Nephron progenitor cell (in vitro differentiated cells): ENCODE measurements around the gene LONP2.
A peak's percentile ranks its signal among the peaks of the same experiment; 100 is the strongest.

Experiments used
- DNase-seq: peaks from one replicate; pipeline ENCODE4 v3.0.0; 2021
- H3K27ac Mint-ChIP-seq: 2 replicates; pipeline ENCODE4 v1.8.0; 2021; ENCODE audit warnings: mild to moderate bottlenecking, moderate library complexity, mixed read lengths
- H3K27me3 Mint-ChIP-seq: 2 replicates; pipeline ENCODE4 v1.8.0; 2021; ENCODE audit warnings: mild to moderate bottlenecking, low read depth, mixed read lengths; ENCODE audit not compliant: poor library complexity
- H3K36me3 Mint-ChIP-seq: 2 replicates; pipeline ENCODE4 v1.8.0; 2021; ENCODE audit warnings: low read depth, mixed read lengths
- H3K4me1 Mint-ChIP-seq: 2 replicates; pipeline ENCODE4 v1.8.0; 2021; ENCODE audit warnings: mixed read lengths
- H3K4me3 Mint-ChIP-seq: 2 replicates; pipeline ENCODE4 v1.8.0; 2021; ENCODE audit warnings: mild to moderate bottlenecking, moderate library complexity, mixed read lengths
- H3K9me3 Mint-ChIP-seq: 2 replicates; pipeline ENCODE4 v1.8.0; 2021; ENCODE audit warnings: mild to moderate bottlenecking, moderate library complexity, mixed read lengths
- TF ChIP-seq, protein P1 (sequence below): fragments of 200-600 bp; sonication (generic); IDR thresholded peaks from 2 replicates; pipeline ENCODE4 v1.5.0; 2021; ENCODE audit warnings: antibody characterized with exemption

The LONP2 gene

DNA sequence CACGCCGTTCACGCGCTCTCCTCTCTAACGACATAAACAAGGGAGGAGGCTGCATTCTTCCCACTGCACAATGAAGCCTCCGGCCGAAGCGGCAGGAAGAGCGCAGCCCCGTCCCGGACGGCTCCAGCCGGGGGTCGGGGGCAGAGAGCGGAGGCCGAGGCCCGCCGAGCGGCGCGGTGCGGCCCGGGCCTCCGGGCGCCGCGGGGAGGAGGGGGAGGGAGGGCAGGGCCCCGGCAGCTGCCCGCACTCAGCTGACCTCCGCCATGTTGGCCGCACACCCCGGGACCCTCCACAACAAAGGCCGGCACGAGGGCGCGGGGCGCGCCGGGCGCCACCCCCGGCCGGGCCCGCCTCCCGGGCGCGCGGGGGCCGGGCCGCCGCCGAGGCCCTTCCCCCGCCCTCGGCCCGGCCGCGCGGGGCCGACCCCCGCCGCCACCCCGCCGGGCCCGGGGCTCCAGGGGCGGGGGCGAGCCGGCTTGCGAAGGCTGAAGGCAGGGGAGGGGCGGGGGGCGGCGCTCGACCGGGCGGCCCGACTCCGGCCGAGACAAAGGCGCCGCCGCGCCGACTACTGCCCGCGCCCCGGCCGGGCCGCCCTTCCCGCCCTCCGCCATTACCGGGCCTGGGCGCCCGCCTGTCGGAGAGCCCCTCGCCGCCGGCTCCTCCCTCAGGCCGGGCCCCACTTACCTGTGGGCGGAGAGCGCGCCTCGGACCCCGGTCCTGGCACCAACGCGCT, 140.6 kb downstream of the LONP2 start:
- H3K36me3 Mint-ChIP-seq = peaks cover 21% of the 10 kb centered on the region
- TF ChIP-seq, protein P1, sequence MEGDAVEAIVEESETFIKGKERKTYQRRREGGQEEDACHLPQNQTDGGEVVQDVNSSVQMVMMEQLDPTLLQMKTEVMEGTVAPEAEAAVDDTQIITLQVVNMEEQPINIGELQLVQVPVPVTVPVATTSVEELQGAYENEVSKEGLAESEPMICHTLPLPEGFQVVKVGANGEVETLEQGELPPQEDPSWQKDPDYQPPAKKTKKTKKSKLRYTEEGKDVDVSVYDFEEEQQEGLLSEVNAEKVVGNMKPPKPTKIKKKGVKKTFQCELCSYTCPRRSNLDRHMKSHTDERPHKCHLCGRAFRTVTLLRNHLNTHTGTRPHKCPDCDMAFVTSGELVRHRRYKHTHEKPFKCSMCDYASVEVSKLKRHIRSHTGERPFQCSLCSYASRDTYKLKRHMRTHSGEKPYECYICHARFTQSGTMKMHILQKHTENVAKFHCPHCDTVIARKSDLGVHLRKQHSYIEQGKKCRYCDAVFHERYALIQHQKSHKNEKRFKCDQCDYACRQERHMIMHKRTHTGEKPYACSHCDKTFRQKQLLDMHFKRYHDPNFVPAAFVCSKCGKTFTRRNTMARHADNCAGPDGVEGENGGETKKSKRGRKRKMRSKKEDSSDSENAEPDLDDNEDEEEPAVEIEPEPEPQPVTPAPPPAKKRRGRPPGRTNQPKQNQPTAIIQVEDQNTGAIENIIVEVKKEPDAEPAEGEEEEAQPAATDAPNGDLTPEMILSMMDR = no peak
- peak; percentile 75 for DNase-seq
- peaks cover 16% of the 10 kb centered on the region for H3K9me3 Mint-ChIP-seq
- H3K4me3 Mint-ChIP-seq = peak overlapping the region; percentile 93
- H3K4me1 Mint-ChIP-seq = peaks cover 47% of the 10 kb centered on the region
- H3K27me3 Mint-ChIP-seq = no peaks in the 10 kb centered on the region
- H3K27ac Mint-ChIP-seq = peak overlapping the region; percentile 99

DNA sequence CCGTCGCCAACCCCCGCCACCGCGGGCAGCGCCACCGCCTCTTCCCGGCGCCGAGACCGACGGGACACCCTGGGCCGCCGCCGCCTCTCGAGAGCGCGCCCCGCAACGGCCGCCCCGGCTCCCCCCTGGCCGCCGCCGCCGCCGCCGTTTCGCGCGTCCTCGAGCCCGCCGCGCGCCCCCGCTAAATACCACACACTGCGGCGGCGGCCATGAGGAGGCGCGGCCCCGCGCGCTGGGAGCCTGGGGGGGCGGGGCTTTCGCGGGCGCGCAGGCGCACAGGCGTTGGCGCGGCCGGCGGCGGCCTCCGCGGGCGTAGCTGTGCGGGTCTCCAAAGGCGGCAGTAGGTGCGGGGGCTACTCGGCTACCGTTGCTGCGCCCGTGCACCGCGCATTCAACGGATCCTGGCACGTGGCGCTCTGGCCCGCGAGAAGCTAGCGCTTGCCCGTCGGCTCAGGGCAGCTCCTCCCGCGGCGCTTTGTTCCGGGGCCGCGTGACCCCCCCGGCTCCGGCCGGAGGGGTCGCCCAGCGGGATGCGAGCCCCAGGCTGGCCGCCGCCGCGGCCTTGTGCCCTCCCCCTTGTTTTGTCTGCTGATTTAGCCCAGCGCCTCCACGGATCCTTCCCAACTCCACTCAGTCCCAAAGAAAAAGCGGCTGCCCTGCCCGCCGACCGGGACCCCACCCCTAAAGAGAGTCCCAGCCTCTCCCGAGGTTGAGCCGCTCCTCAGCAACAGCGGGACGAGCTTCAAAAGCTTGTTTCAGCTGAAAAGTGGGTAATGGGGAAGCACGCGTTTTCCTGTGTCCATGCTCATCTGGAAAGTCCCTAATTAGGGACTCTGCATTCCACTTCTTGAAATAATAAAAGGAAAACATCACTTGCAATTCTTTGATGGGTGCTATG, 141.4 kb downstream of the LONP2 start, which contains the start of gene SIAH1:
TSS of gene SIAH1 (minus strand) at position 161 of the 898 bp plus-strand sequence. CDS start 22,985 bp downstream, outside the sequence.
- no peaks in the 10 kb centered on the region for H3K27me3 Mint-ChIP-seq
- H3K27ac Mint-ChIP-seq = peak within 1 kb of the TSS; percentile 99

DNA sequence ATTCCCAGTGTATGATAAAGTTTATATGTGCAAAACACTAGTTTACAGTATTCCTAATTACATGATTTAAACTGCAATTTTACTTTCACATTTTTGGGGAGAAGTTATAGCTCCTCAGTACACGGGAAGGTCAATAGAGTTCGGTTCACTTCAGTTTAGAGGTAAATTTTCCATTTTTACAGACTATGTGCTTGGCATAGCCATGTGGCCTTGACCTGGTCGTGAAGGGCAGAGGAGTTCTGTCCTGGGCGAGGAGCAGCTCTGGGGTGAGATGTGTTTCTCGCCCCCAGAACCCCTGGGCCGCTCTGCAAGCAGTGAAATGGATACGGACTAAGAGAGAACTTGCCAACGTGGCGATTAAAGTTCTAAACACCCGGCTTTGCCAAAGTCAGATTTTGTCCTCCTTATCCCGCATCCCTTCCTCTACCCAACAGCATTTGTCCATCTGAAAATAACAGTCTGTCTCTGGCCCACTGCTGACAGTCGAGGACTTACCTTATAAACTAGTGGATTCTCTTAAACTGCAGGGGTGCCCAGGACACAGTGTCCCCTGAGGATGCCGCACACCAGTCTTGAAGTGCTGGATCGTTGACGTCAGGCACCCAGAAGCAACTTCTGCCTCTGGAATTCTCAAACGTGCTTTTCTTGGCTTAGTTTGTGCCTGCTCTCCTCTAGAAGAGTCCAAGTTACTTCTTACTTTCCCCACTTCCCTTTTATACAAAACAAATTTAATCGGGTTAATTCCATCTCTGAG, 142.6 kb downstream of the LONP2 start:
- no peak for DNase-seq
- Mint-ChIP-seq H3K27me3 (no peaks in the 10 kb centered on the region), H3K36me3 (peaks cover 3% of the 10 kb centered on the region), H3K4me1 (peaks cover 31% of the 10 kb centered on the region), H3K4me3 (peak overlapping the region; percentile 20), H3K9me3 (peaks cover 2% of the 10 kb centered on the region), H3K27ac (no peak overlapping the region)
- TF ChIP-seq, protein P1 = no peak

More for the DNA sequence above, 141.4 kb downstream of the LONP2 start, which contains the start of gene SIAH1:
- TF ChIP-seq, protein P1 = no peak
- Mint-ChIP-seq H3K4me1 (peaks cover 39% of the 10 kb centered on the region), H3K36me3 (peaks cover 13% of the 10 kb centered on the region), H3K9me3 (peaks cover 11% of the 10 kb centered on the region), H3K4me3 (peak within 1 kb of the TSS; percentile 93)
- peak; percentile 94 for DNase-seq

DNA sequence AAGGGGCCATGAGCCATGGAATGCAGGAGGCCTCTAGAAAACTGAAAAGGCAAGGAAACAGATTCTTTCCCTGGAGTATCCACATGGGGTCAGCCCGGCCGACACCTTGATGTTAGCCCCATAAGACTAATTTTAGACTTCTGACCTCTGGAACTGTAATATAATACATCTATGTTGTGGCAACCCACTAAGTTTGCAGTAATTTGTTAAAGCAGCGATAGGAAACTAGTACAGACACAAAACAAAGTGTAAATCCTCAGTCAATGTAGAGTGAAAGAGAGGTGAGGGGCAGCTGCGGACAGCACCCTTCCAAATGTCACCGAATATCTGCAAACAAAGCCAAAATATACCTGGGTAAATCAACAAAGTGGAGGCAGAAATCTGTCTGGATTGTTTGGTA, 148.3 kb downstream of the LONP2 start:
- no peak overlapping the region for H3K27ac Mint-ChIP-seq
- DNase-seq = no peak
- H3K27me3 Mint-ChIP-seq = no peaks in the 10 kb centered on the region
- H3K4me1 Mint-ChIP-seq = peaks cover 15% of the 10 kb centered on the region
- no peak overlapping the region for H3K4me3 Mint-ChIP-seq
- TF ChIP-seq, protein P1 = no peak
- no peaks in the 10 kb centered on the region for H3K36me3 Mint-ChIP-seq
- H3K9me3 Mint-ChIP-seq = no peaks in the 10 kb centered on the region

DNA sequence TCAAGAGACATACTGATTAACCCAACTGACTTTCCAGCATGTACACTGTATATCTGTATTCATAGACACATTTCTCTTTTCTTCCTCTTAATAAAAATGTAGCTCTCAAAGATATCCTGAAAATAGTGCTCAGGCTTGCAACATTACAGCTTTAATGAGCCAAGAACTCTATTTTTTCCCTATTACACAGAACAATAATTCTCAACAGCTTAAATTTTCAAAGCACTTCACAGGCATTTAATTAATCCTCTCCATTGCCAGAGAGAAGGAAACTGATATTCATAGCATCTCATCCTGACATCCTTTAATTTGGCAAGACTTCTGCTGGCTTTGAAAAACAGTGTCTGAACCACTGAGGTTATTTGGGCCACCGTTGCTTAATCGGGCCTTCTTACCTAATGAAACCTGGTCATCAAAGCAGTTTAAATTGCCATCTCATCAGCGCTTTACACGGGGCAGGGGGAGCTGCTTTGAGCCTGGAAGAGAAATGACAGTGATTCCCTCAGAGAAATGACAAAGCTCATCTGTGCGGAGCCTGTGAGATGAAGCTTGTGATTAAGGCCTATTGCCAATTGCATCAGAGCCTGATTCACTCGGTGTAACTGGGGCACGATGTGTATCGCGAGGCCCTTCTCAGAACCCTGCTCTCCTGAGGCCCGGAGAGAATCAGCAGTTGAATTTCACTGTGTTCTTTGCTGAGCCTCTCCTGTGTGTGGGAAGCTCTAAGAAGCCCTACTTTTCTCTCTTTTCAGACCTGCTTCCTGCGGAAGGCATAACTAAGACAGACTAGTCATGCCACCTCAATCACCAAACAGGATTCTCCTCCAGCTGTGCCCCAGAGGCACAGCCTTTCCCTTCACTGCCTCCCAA, 149.6 kb downstream of the LONP2 start:
- H3K4me1 Mint-ChIP-seq = peaks cover 12% of the 10 kb centered on the region
- H3K27me3 Mint-ChIP-seq = peaks cover 2% of the 10 kb centered on the region
- no peak overlapping the region for H3K4me3 Mint-ChIP-seq
- TF ChIP-seq, protein P1 = no peak
- no peaks in the 10 kb centered on the region for H3K36me3 Mint-ChIP-seq
- no peak for DNase-seq
- H3K27ac Mint-ChIP-seq = peak overlapping the region; percentile 31
- H3K9me3 Mint-ChIP-seq = no peaks in the 10 kb centered on the region
